NCI-H146 (cell line): ENCODE measurements around the gene PSMA3.

Experiments used
- DNase-seq: peaks from one replicate; lab custom pipeline; 2025; lab: John Stamatoyannopoulos, UW

PSMA3 gene

DNA sequence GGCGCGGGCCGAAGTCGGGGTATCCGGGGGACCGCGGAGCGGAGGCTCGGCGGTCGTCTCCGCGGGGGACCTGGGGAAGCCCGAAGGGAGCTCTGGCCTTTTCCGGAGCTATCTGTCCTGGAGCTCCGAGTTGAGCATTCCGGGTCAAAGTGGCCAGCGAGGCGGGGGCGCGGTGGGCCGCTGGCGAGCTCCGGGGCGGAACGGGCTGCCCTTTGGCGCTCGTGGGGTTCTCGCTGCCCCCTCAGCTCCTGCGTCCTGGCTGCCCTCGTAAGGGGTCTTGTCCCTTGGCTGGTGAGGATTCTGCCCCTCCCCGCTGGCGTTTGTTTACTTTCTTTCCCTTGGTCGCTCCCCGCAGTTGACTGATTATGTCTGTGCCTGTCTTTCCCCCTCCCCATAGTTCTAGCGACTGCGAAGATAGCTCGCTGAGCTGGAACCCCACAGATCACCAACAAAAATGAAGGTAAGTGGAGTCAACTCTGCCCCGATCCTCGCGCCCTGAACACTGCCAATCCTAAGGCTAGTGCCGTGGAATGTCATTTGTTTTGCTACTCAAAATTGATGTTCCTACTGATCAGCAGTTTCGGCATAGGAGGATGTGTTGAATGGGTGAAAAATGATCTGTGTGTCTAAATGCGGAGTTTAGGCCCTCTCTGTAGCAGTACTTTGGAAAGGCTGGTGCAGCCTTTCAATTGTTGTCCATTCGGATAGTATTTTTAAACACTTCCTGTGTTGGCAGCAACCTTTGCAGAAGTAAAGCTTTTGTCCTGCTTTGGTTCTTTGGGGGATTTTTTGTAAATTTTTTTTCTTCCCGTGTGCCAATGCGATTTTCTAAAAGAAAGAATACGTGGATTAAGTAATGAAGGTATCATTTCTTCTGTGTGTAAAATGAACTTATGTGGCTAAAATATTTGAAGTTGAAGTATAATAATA is 55.0 kb downstream of the PSMA3 start:
- peak; percentile 29 for DNase-seq

DNA sequence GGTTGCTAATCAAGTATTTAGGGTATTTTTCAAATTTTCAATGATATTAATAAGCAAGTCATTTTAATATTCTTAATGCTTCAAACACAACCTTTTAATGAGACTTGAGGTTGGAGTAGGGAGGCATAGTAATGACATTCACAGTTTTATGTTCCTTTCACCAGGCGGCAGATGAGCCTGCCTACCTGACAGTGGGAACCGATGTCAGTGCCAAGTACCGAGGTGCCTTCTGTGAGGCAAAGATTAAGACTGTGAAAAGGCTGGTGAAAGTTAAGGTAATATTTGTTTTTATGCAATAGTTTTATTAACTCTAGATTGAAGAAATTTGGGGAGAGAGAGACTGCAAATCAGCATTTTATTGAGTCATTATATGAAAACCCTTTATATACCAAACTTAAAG is 56.8 kb downstream of the PSMA3 start:
- DNase-seq = no peak

DNA sequence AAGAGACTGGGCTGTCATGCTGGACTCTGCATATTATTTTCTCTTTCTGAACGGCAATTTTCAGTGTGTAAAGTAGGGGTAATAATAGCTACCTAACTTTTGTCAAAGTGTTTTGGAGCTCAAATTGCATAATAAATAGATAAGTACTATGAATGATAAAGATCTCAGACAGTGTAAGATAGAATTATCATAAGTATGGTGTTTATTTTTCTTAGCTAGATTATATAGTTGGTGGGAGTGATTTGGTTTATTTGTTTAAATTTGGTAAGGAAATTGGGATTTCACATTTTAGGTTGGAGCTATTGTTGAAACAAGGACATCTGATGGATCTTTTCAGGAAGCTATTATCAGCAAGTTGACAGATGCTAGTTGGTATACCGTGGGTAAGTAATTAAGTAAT is 61.1 kb downstream of the PSMA3 start:
- no peak for DNase-seq

DNA sequence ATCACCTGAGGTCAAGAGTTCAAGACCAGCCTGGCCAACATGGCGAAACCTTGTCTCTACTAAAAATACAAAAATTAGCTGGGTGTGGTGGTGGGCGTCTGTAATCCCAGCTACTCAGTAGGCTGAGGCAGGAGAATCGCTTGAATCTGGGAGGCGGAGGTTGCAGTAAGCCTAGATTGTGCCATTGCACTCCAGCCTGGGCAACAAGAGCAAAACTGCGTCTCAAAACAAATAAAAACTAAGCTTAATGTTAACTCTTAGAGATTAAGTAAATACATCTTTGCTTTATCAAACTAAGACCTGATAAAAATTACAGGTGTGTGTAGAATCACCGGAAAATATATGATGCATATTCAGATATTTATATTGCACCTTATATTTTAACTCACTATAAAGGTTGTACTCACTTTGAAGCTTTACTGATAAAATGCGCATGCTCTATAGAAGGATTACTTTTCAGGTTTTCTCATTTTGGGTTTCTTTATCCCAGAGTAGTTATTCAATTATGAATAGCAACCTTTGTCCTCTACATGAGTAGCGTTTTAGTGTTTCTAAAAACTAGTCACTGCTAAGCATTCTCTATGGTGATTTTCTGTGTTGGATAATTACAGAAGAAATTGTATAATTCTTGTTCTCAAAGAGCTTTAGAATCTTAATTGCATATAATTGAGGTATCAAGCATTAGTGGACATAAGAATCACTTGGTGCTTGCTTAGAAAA is 63.1 kb downstream of the PSMA3 start:
- no peak for DNase-seq

DNA sequence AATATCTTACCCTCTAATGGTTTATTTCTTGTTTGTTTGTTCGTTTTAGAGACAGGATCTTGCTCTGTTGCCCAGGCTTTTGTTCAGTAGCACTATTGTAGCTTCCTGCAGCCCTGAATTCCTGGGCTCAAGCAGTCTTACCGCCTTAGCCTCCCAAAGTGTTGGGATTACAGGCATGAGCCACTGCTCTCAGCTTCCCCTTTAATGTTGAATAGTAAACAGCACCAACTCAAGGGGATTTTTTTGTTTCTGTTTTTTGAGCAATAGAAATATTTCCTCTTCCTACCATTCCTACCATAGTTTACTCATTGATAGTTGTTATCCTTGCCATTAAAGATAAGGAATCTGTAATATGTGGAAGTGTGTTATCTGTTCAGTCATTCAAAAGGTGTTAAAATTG is 64.4 kb downstream of the PSMA3 start:
- DNase-seq = no peak

DNA sequence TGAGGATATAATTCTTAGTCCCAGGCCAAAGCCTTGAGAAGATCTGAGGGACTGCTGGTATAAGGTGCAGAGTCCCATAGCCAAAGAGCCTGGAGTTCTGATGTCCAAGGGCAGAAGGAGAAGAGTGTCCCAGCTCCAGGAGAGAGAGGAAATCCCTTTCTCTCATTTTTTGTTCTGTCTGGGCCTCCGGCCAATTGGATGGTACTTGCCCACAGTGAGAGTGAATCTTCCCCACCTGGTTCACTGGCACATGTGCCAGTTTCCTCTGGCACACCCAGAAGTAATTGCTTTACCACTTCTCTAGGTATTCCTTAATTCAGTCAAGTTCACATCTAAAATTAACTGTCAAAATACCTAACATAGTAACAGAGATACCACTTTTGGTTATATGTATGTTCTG is 69.1 kb downstream of the PSMA3 start:
- DNase-seq = no peak

DNA sequence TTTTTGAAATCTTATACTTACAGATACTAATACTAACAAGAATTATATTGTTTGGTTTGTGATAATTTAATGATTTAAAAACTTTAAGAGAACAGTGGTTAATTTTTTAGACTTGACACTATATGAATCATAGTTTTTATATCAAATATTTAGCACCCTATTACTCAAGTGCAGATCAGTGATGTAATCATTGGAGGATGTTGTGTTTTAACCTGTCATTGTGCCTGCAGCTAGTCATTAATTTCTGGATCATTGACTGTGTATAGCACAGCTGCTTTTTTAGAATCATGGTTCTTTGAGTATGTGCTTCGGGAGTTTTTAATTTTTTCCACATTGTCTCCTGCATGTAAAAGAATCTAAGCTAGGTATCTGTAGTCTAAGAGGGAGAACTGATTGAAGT is 71.0 kb downstream of the PSMA3 start:
- no peak for DNase-seq
